ENCODE measurements around the gene MMP28.

MMP28 gene

GRCh38 chr17:35768797-35769196 is 26.6 kb downstream of the MMP28 start:
- Histone ChIP-seq H3K36me3 (ENCODE audit: low read length) (no peaks in the 10 kb centered on the region), H3F3A (ENCODE audit: insufficient read depth) (no peaks in the 10 kb centered on the region), H3K27ac (ENCODE audit: low read depth, low read length) (no peak overlapping the region), H4K20me1 (ENCODE audit: low read depth, low read length) (no peaks in the 10 kb centered on the region), H3K4me2 (ENCODE audit: low read depth, low read length, poor library complexity, severe bottlenecking) (no peak overlapping the region), H3K27me3 (ENCODE audit: low read length) (no peaks in the 10 kb centered on the region), H3K9me2 (replicated peaks; ENCODE audit: insufficient read depth, low read length) (no peaks in the 10 kb centered on the region), H3K79me2 (ENCODE audit: insufficient read depth, low read length) (no peaks in the 10 kb centered on the region), H3K9me3 (ENCODE audit: insufficient read depth, low read length) (no peaks in the 10 kb centered on the region), H3K9ac (ENCODE audit: low read length) (no peak overlapping the region), H3K4me3 (ENCODE audit: insufficient read depth, low read length, poor library complexity, severe bottlenecking) (no peak overlapping the region), H2AFZ (ENCODE audit: low read depth, low read length, severe bottlenecking) (no peak overlapping the region)
- no peak for TF ChIP-seq EZH2phosphoT487 (conservative IDR thresholded peaks at IDR 0.05; ENCODE audit: low read length)
- no peak for TF ChIP-seq CTCF (IDR thresholded peaks at IDR 0.05; ENCODE audit: insufficient read depth, low read length, poor library complexity, severe bottlenecking)

- TF ChIP-seq CTCF (IDR thresholded peaks at IDR 0.05; ENCODE audit: insufficient read depth, low read length, poor library complexity, severe bottlenecking) (peak; percentile 37), EZH2phosphoT487 (conservative IDR thresholded peaks at IDR 0.05; ENCODE audit: low read length) (no peak)
- Histone ChIP-seq H2AFZ (ENCODE audit: low read depth, low read length, severe bottlenecking) (no peak overlapping the region), H4K20me1 (ENCODE audit: low read depth, low read length) (no peaks in the 10 kb centered on the region), H3K4me2 (ENCODE audit: low read depth, low read length, poor library complexity, severe bottlenecking) (no peak overlapping the region), H3K36me3 (ENCODE audit: low read length) (no peaks in the 10 kb centered on the region), H3K27me3 (ENCODE audit: low read length) (no peaks in the 10 kb centered on the region), H3K79me2 (ENCODE audit: insufficient read depth, low read length) (no peaks in the 10 kb centered on the region), H3K27ac (ENCODE audit: low read depth, low read length) (no peak overlapping the region), H3K4me3 (ENCODE audit: insufficient read depth, low read length, poor library complexity, severe bottlenecking) (no peak overlapping the region), H3F3A (ENCODE audit: insufficient read depth) (no peaks in the 10 kb centered on the region), H3K9me3 (ENCODE audit: insufficient read depth, low read length) (no peaks in the 10 kb centered on the region), H3K9me2 (replicated peaks; ENCODE audit: insufficient read depth, low read length) (no peaks in the 10 kb centered on the region), H3K9ac (ENCODE audit: low read length) (no peak overlapping the region)
These were observed 28.4 kb downstream of the MMP28 start for GRCh38 chr17:35766903-35767510.

GRCh38 chr17:35766489-35766877 is 29.0 kb downstream of the MMP28 start:
- H3K4me3 ChIP-seq (ENCODE audit: insufficient read depth, low read length, poor library complexity, severe bottlenecking) = no peak overlapping the region
- no peaks in the 10 kb centered on the region for H3K9me2 ChIP-seq (replicated peaks; ENCODE audit: insufficient read depth, low read length)
- no peaks in the 10 kb centered on the region for H4K20me1 ChIP-seq (ENCODE audit: low read depth, low read length)
- TF ChIP-seq CTCF (IDR thresholded peaks at IDR 0.05; ENCODE audit: insufficient read depth, low read length, poor library complexity, severe bottlenecking) (no peak), EZH2phosphoT487 (conservative IDR thresholded peaks at IDR 0.05; ENCODE audit: low read length) (no peak)
- no peaks in the 10 kb centered on the region for H3K79me2 ChIP-seq (ENCODE audit: insufficient read depth, low read length)
- H3K9ac ChIP-seq (ENCODE audit: low read length) = no peak overlapping the region
- H3K9me3 ChIP-seq (ENCODE audit: insufficient read depth, low read length) = no peaks in the 10 kb centered on the region
- no peaks in the 10 kb centered on the region for H3K27me3 ChIP-seq (ENCODE audit: low read length)
- no peak overlapping the region for H3K4me2 ChIP-seq (ENCODE audit: low read depth, low read length, poor library complexity, severe bottlenecking)
- H2AFZ ChIP-seq (ENCODE audit: low read depth, low read length, severe bottlenecking) = no peak overlapping the region
- H3K36me3 ChIP-seq (ENCODE audit: low read length) = no peaks in the 10 kb centered on the region
- H3F3A ChIP-seq (ENCODE audit: insufficient read depth) = no peaks in the 10 kb centered on the region
- H3K27ac ChIP-seq (ENCODE audit: low read depth, low read length) = no peak overlapping the region
